ENCODE measurements around the gene LPCAT1.
A peak's percentile ranks its signal among the peaks of the same experiment; 100 is the strongest.
"Not testable (repeated sequence)": the region's sequence is repeated elsewhere in the genome, so short reads cannot be mapped to it uniquely, and the experiment has no call there.

Gene LPCAT1

GRCh38 chr5:1523793-1524480 lies at the start of gene LPCAT1:
Gene LPCAT1, minus strand, starts transcription at chr5:1523960. Its CDS starts 116 bp downstream, at chr5:1523844.
- DNase-seq = peak; percentile 64

- not testable (repeated sequence) for DNase-seq
Measured at GRCh38 chr5:1571875-1572274, 48.1 kb upstream of the LPCAT1 start.

- DNase-seq = no peak
Measured at GRCh38 chr5:1570975-1571374, 47.2 kb upstream of the LPCAT1 start.

- no peak for DNase-seq
Measured at GRCh38 chr5:1568201-1568979, 44.6 kb upstream of the LPCAT1 start.

- not testable (repeated sequence) for DNase-seq
Measured at GRCh38 chr5:1567527-1568200, 43.9 kb upstream of the LPCAT1 start.

- no peak for DNase-seq
Measured at GRCh38 chr5:1565737-1566734, 42.3 kb upstream of the LPCAT1 start.

GRCh38 chr5:1564824-1565736 lies 41.3 kb upstream of the LPCAT1 start:
- DNase-seq = no peak

- no peak for DNase-seq
Measured at GRCh38 chr5:1564182-1564748, 40.5 kb upstream of the LPCAT1 start.

GRCh38 chr5:1563617-1564181 lies 39.9 kb upstream of the LPCAT1 start:
- no peak for DNase-seq

GRCh38 chr5:1563051-1563461 lies 39.3 kb upstream of the LPCAT1 start:
- no peak for DNase-seq

GRCh38 chr5:1562599-1562998 lies 38.8 kb upstream of the LPCAT1 start:
- DNase-seq = no peak

- DNase-seq = no peak
Measured at GRCh38 chr5:1561402-1561929, 37.7 kb upstream of the LPCAT1 start.

- DNase-seq = not testable (repeated sequence)
Measured at GRCh38 chr5:1560499-1560898, 36.7 kb upstream of the LPCAT1 start.

GRCh38 chr5:1558944-1559343 lies 35.2 kb upstream of the LPCAT1 start:
- DNase-seq = no peak

- no peak for DNase-seq
Measured at GRCh38 chr5:1557114-1557873, 33.5 kb upstream of the LPCAT1 start.

- no peak for DNase-seq
Measured at GRCh38 chr5:1555808-1556731, 32.3 kb upstream of the LPCAT1 start.

- DNase-seq = no peak
Measured at GRCh38 chr5:1555011-1555807, 31.4 kb upstream of the LPCAT1 start.

Measured in activated CD4-positive, alpha-beta T cell treated with anti-CD3 and anti-CD28 coated beads for 1 hour (primary cell).